ENCODE data around the gene DTL. TPM values are rescaled to one million over a fixed set of nuclear protein-coding genes. Genes with fewer than 3 reads are reported as not detected.

Gene DTL
- total RNA-seq, 1 experiment from 2014 or later, result 22.5 TPM

- POLR2A ChIA-PET (ENCODE audit: unreplicated experiment), result no interaction called here
- CTCF ChIA-PET, result interaction anchor here (1.0 to 1.2 kb wide), 2 partner anchors 277 to 359 kb away, joined by 3 to 6 read pairs; no protein-coding TSS in a partner anchor
- no TSS peak for BruUV-seq (replicated peaks)
Measured at GRCh38 chr1:212039622-212040021, 4.1 kb downstream of the DTL start.

GRCh38 chr1:212040629-212041412, 5.3 kb downstream of the DTL start:
- peaks cover 4% of the 10 kb centered on the region; the same call in 1 of the 2 replicates for H3F3A ChIP-seq (ENCODE audit: insufficient read depth, low read depth)
- no peaks in the 10 kb centered on the region for H3K27me3 ChIP-seq (ENCODE audit: insufficient read depth, low read depth)
- no peaks in the 10 kb centered on the region for H3K9me3 ChIP-seq (ENCODE audit: insufficient read depth, low read depth)
- H2AFZ ChIP-seq, result 0 out of 2 replicates have a peak overlapping the region, but pooled peaks have one; percentile 53
- intact Hi-C loops (cut with micrococcal nuclease; ENCODE audit: unreplicated experiment), result no loop called here
- peaks cover 19% of the 10 kb centered on the region for H3K4me1 ChIP-seq (replicated peaks; ENCODE audit: insufficient read depth)
- H3K27ac ChIP-seq, result peak overlapping the region; percentile 22; the same call in 1 of the 2 replicates
- DNase-seq, result no peak
- H3K79me2 ChIP-seq (ENCODE audit: low read depth), result peaks cover 56% of the 10 kb centered on the region
- peaks cover 17% of the 10 kb centered on the region for H3K36me3 ChIP-seq (ENCODE audit: low read depth)
- ChIA-PET CTCF (interaction anchor here (0.5 to 0.7 kb wide), 2 partner anchors 27 to 408 kb away, joined by 3 to 4 read pairs; no protein-coding TSS in a partner anchor), POLR2A (ENCODE audit: unreplicated experiment) (interaction anchor here (0.6 kb wide), 1 partner anchor 522 kb away, joined by 13 read pairs; no protein-coding TSS in a partner anchor)
- H4K20me1 ChIP-seq (ENCODE audit: insufficient read depth), result no peaks in the 10 kb centered on the region
- peak overlapping the region; percentile 19 for H3K4me2 ChIP-seq
- TF ChIP-seq CTCF (conservative IDR thresholded peaks at IDR 0.05) (no peak), EZH2 (IDR thresholded peaks at IDR 0.05; ENCODE audit: low read depth) (no peak)
- no peaks in the 10 kb centered on the region for H3K9me2 ChIP-seq (ENCODE audit: insufficient read depth)
- no peak overlapping the region for H3K4me3 ChIP-seq
- BruUV-seq (replicated peaks), result no TSS peak

More at GRCh38 chr1:212039622-212040021, 4.1 kb downstream of the DTL start:
- Histone ChIP-seq H3K4me2 (no peak overlapping the region), H3F3A (ENCODE audit: insufficient read depth, low read depth) (peaks cover 5% of the 10 kb centered on the region; the same call in 1 of the 2 replicates), H3K4me1 (replicated peaks; ENCODE audit: insufficient read depth) (peaks cover 19% of the 10 kb centered on the region), H3K79me2 (ENCODE audit: low read depth) (peaks cover 59% of the 10 kb centered on the region), H2AFZ (no peak overlapping the region), H3K27ac (no peak overlapping the region), H3K9me2 (ENCODE audit: insufficient read depth) (no peaks in the 10 kb centered on the region), H3K27me3 (ENCODE audit: insufficient read depth, low read depth) (no peaks in the 10 kb centered on the region), H4K20me1 (ENCODE audit: insufficient read depth) (no peaks in the 10 kb centered on the region), H3K36me3 (ENCODE audit: low read depth) (peaks cover 9% of the 10 kb centered on the region), H3K9me3 (ENCODE audit: insufficient read depth, low read depth) (no peaks in the 10 kb centered on the region), H3K4me3 (no peak overlapping the region)
- intact Hi-C loops (cut with micrococcal nuclease; ENCODE audit: unreplicated experiment), result loop anchor here (10.0 kb wide), 2 partner anchors 215 to 415 kb away; no protein-coding TSS in a partner anchor
- TF ChIP-seq CTCF (conservative IDR thresholded peaks at IDR 0.05) (no peak), EZH2 (IDR thresholded peaks at IDR 0.05; ENCODE audit: low read depth) (no peak)
- no peak for DNase-seq

- POLR2A ChIA-PET (ENCODE audit: unreplicated experiment), result no interaction called here
- H3K9me3 ChIP-seq (ENCODE audit: insufficient read depth, low read depth), result no peaks in the 10 kb centered on the region
Measured at GRCh38 chr1:212042436-212042835, 6.9 kb downstream of the DTL start.

More at GRCh38 chr1:212042436-212042835, 6.9 kb downstream of the DTL start:
- peaks cover 4% of the 10 kb centered on the region; the same call in 1 of the 2 replicates for H3F3A ChIP-seq (ENCODE audit: insufficient read depth, low read depth)
- TF ChIP-seq EZH2 (IDR thresholded peaks at IDR 0.05; ENCODE audit: low read depth) (no peak), CTCF (conservative IDR thresholded peaks at IDR 0.05) (no peak)
- no peak overlapping the region for H3K27ac ChIP-seq
- intact Hi-C loops (cut with micrococcal nuclease; ENCODE audit: unreplicated experiment), result no loop called here
- H3K27me3 ChIP-seq (ENCODE audit: insufficient read depth, low read depth), result no peaks in the 10 kb centered on the region
- peaks cover 9% of the 10 kb centered on the region; the same call in 1 of the 2 replicates for H3K4me1 ChIP-seq (replicated peaks; ENCODE audit: insufficient read depth)
- CTCF ChIA-PET, result no interaction called here
- DNase-seq, result no peak
- H3K79me2 ChIP-seq (ENCODE audit: low read depth), result peaks cover 40% of the 10 kb centered on the region
- no peak overlapping the region for H3K4me2 ChIP-seq
- H3K9me2 ChIP-seq (ENCODE audit: insufficient read depth), result no peaks in the 10 kb centered on the region
- no TSS peak for BruUV-seq (replicated peaks)
- H3K36me3 ChIP-seq (ENCODE audit: low read depth), result peaks cover 17% of the 10 kb centered on the region
- H2AFZ ChIP-seq, result no peak overlapping the region
- no peaks in the 10 kb centered on the region for H4K20me1 ChIP-seq (ENCODE audit: insufficient read depth)
- H3K4me3 ChIP-seq, result no peak overlapping the region
